ENCODE results near the gene FYB2. TPM values are rescaled to one million over a fixed set of nuclear protein-coding genes. Genes with fewer than 3 reads are reported as not detected.

FYB2 gene
- total and polyA plus RNA-seq, 8 donors: 0.31 to 2.2 (median 0.75) TPM; not detected in 3

GRCh38 chr1:56834137-56834900, 15.1 kb upstream of the FYB2 start:
- TF ChIP-seq EP300 (IDR thresholded peaks at IDR 0.05) (no peak), POLR2AphosphoS5 (IDR thresholded peaks at IDR 0.05) (no peak), POLR2A (IDR thresholded peaks at IDR 0.05) (no peak), CTCF (IDR thresholded peaks at IDR 0.05) (no peak)
- Histone ChIP-seq H3K36me3 (no peaks in the 10 kb centered on the region), H3K27me3 (peaks cover 0 to 11% (median 0%) of the 10 kb centered on the region in 3 donors), H3K4me3 (no peak overlapping the region), H3K9me3 (peaks cover 0 to 5% (median 2%) of the 10 kb centered on the region in 4 donors), H3K27ac (no peak overlapping the region), H3K4me1 (peaks cover 0 to 7% (median 3%) of the 10 kb centered on the region in 4 donors)
- 86 to 93% (median 91%) methylated on average over 5 of the region's 5 CpGs for WGBS, 5 donors
- intact Hi-C loops (cut with DNase I; ENCODE audit: low total_unique reads): no loop called here
- no peak for DNase-seq

- no peak for DNase-seq
- H3K36me3 ChIP-seq: no peaks in the 10 kb centered on the region
- intact Hi-C loops (cut with DNase I; ENCODE audit: low total_unique reads): no loop called here
- no peak overlapping the region for H3K27ac ChIP-seq
- 78 to 83% (median 80%) methylated on average over 4 of the region's 4 CpGs for WGBS, 5 donors
- H3K9me3 ChIP-seq: no peaks in the 10 kb centered on the region
- H3K27me3 ChIP-seq: peaks cover 0 to 19% (median 0%) of the 10 kb centered on the region in 3 donors
- no peak for TF ChIP-seq EP300 (IDR thresholded peaks at IDR 0.05)
- no peak for TF ChIP-seq POLR2AphosphoS5 (IDR thresholded peaks at IDR 0.05)
- no peak for TF ChIP-seq POLR2A (IDR thresholded peaks at IDR 0.05)
- no peak for TF ChIP-seq CTCF (IDR thresholded peaks at IDR 0.05)
- H3K4me1 ChIP-seq: peaks cover 0 to 7% (median 3%) of the 10 kb centered on the region in 4 donors
- H3K4me3 ChIP-seq: no peak overlapping the region
Measured at GRCh38 chr1:56833088-56833487, 13.9 kb upstream of the FYB2 start.

DNA sequence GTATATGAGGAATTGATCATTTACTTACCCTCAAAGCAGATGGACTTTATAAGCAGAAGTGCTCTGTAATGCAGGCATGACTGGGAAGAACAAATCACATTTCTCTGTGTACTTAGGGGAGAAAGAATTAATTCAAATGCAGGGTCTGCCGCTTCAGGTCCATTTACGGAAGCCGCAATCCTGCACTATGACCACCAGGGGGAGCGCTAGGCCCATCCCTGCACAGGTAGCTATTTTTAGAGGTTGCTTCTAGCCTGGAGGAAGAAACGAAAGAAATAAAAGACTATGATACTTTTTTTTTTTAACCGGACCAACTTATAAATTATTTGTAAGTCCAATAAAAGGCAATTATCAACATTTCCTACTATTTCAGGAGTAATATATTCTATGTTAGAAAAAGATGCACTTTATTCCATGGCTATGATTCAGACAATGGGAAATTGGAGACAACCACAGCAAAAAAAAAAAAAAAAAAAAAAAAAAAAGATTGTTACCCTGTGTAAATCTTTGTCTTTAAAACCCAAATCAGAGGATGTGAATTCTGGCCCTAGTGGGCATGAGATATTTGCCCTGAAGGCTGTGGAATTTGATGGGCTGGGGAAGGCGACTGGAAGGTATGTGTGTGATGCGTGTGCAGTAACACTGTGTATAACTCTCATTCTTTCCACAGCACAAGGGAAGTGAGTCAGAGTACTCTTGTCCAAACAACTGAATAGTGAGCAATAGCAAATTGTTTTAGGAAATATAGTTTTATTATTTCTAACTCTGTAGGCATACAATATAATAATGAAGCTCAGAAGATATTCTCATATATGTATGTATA, 12.9 kb upstream of the FYB2 start:
- WGBS, 5 donors: 10 to 19% (median 15%) methylated on average over 8 of the region's 8 CpGs
- Histone ChIP-seq H3K4me1 (peaks cover 0 to 7% (median 3%) of the 10 kb centered on the region in 4 donors), H3K36me3 (no peaks in the 10 kb centered on the region), H3K9me3 (no peaks in the 10 kb centered on the region), H3K4me3 (peak overlapping the region in 1 of 4 donors; percentile 5), H3K27ac (peak overlapping the region in 1 of 5 donors; percentile 35), H3K27me3 (peaks cover 0 to 19% (median 0%) of the 10 kb centered on the region in 3 donors)
- intact Hi-C loops (cut with DNase I; ENCODE audit: low total_unique reads): no loop called here
- TF ChIP-seq CTCF (IDR thresholded peaks at IDR 0.05) (peak in 6 of 7 experiments; percentile 82 to 100 (median 96)), POLR2A (IDR thresholded peaks at IDR 0.05) (no peak), EP300 (IDR thresholded peaks at IDR 0.05) (no peak), POLR2AphosphoS5 (IDR thresholded peaks at IDR 0.05) (peak in 2 of 3 donors; percentile 21 to 82)
- peak; percentile 72 to 91 for DNase-seq

DNA sequence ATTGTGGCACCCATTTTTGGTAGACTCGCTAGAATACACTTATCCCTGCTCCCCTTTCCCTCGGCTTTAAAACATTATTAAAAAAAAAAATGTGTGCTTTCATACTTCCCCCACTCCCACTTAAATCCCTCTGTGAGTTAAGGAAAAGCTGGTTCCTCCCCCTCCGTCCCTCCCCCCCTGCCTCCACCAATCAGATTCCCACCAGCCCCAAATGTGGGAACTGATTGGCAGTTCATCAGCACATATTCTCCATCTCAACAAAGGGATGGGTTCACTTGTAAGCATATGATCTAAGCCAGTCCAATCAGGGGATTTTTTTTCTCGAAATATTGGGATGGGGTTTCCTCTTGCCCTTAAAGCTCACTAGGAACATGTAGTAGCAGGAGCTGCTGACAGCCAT, 10.8 kb upstream of the FYB2 start:
- Histone ChIP-seq H3K27me3 (peaks cover 0 to 19% (median 0%) of the 10 kb centered on the region in 3 donors), H3K4me1 (peaks cover 0 to 7% (median 0%) of the 10 kb centered on the region in 4 donors), H3K36me3 (no peaks in the 10 kb centered on the region), H3K4me3 (no peak overlapping the region), H3K9me3 (no peaks in the 10 kb centered on the region), H3K27ac (no peak overlapping the region)
- WGBS, 5 donors: 81 to 90% (median 86%) methylated on average over 4 of the region's 4 CpGs
- TF ChIP-seq POLR2AphosphoS5 (IDR thresholded peaks at IDR 0.05) (no peak), POLR2A (IDR thresholded peaks at IDR 0.05) (no peak), EP300 (IDR thresholded peaks at IDR 0.05) (no peak), CTCF (IDR thresholded peaks at IDR 0.05) (no peak)
- intact Hi-C loops (cut with DNase I; ENCODE audit: low total_unique reads): no loop called here
- no peak for DNase-seq
